KBM-7 (cell line): ENCODE results near the gene AFF1.
A peak's percentile ranks its signal among the peaks of the same experiment; 100 is the strongest.

Experiments used
- DNase-seq: peaks from one replicate; pipeline ENCODE4 v3.0.0-alpha.2; 2015
- in situ Hi-C: fragments of 300-500 bp; cut with MboI; formaldehyde crosslinking; loops from 2 replicates; pipeline ENCODE4 v1.14.3; 2020; ENCODE audit warnings: low sequenced_read_pairs, low pct_unique_long_range_greater_than_20kb, mixed read lengths

The AFF1 gene

DNA sequence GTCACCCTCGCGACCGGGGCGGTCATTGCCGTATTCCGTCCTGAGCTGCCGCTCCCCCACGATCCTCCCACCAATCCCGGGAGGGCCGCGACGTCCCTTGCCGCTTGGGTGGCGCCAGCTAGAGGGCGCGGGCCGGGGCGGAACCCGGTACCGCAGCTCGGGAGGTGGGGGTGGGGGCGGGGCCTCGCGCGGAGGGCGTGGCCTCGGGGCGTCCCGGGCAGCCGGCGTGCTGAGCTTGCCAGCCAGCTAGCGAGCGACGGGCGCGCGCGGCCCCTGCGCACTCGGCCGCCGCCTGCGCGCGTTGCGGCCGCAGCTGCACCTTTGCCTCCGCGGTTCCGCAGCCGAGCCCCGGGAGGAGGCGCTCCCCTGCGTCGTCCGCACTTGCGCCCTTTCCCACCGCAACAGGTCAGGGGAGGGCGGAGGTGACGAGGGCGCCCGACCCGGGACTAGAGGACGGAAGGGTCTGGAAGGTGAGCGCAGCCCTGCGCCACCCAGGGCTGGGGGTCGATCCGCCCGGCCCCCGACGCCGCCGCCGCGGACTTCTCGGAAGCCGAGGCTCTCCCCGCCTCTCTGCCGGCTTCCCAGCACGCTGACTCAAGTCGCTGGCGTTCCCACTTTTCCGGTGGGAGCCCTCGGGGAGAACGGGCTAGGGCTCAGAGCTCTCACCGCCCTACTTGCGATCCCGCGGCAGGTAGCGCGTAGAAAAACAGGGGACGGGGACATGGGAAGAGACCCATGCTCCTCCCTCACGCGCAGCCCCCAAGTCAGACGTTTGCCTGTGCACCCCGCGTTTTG, at the start of gene AFF1:
TSS of gene AFF1 (plus strand) at position 241 of the 795 bp plus-strand sequence. CDS start 13,523 bp downstream, outside the sequence.
- peak; percentile 88 for DNase-seq
- in situ Hi-C loops = loop anchor here (25.0 kb wide), 1 partner anchor 152 kb away; no protein-coding TSS in a partner anchor

DNA sequence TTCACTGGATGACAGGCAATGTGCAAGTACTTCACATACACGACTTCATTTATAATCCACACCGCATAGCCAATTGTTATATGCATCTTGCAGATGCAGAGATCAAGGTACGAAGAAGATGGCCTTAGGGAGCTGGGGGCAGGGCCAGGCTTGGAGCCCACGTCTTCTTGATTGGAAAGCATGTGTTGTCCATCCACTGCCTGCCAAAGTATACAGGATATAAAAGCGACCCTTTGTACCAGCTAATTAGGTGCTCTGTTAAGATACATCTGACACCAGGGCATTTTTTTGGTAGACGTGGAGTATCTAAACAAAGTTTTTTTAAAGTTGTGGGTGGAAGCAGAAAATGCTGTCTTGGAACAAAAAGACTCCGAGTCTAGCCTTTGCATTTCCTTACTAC, 44.0 kb upstream of the AFF1 start:
- in situ Hi-C loops = loop anchor here (25.0 kb wide), 1 partner anchor 378 kb away; no protein-coding TSS in a partner anchor
- DNase-seq = no peak

GRCh38 chr4:86891762-86892635, 42.8 kb upstream of the AFF1 start, which contains the start of gene C4orf36:
Gene C4orf36 (minus strand): TSS chr4:86892422. CDS start chr4:86891520, 902 bp downstream.
- DNase-seq = peak; percentile 80
- in situ Hi-C loops = loop anchor here (25.0 kb wide), 1 partner anchor 380 kb away; no protein-coding TSS in a partner anchor

- no peak for DNase-seq
- in situ Hi-C loops = loop anchor here (25.0 kb wide), 1 partner anchor 380 kb away; no protein-coding TSS in a partner anchor
Measured at GRCh38 chr4:86892636-86892960, 42.2 kb upstream of the AFF1 start.

DNA sequence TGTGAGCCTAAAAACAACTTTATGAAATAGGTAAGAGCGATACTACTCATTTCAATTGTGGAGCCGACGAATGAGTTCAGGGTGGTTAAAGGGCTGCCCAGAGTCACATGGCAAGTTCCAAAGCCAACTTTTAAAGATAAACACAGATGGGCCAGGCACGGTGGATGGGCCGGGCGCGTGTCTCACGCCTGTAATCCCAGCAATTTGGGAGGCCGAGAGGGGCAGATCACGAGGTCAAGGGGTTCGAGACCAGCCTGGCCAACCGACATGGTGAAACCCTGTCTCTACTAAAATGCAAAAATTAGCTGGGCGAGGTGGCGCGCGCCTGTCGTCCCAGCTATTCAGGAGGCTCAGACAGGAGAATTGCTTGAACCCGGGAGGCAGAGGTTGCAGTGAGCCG, 41.7 kb upstream of the AFF1 start:
- no peak for DNase-seq
- in situ Hi-C loops = loop anchor here (25.0 kb wide), 1 partner anchor 381 kb away; no protein-coding TSS in a partner anchor

DNA sequence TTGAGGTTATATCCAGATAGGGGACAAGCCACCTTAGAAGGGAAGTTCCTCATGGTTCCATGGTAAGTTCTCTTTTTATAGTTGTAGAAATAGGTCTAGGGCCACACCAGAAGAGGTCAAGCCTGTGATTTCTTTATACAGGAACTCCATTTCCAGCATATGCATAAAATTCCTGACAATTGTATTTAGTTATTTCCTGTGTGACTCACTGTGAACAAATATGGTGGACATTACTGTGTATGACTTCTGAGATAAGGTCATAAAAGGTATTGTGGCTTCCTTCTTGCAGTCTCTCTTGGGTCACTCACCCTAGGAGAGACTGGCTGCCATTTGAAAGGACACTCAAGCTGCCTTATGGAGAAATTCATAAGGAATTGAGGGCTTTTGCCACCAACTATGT, 40.4 kb upstream of the AFF1 start:
- no peak for DNase-seq
- in situ Hi-C loops = loop anchor here (25.0 kb wide), 1 partner anchor 382 kb away; no protein-coding TSS in a partner anchor

GRCh38 chr4:86895692-86896488, 38.9 kb upstream of the AFF1 start:
- in situ Hi-C loops = loop anchor here (25.0 kb wide), 1 partner anchor 384 kb away; no protein-coding TSS in a partner anchor
- DNase-seq = peak; percentile 79

- in situ Hi-C loops = loop anchor here (25.0 kb wide), 1 partner anchor 384 kb away; no protein-coding TSS in a partner anchor
- no peak for DNase-seq
Measured at GRCh38 chr4:86896596-86896995, 38.2 kb upstream of the AFF1 start.

GRCh38 chr4:86898562-86898961, 36.2 kb upstream of the AFF1 start:
- in situ Hi-C loops = loop anchor here (25.0 kb wide), 1 partner anchor 386 kb away; no protein-coding TSS in a partner anchor
- no peak for DNase-seq

GRCh38 chr4:86901864-86902263, 32.9 kb upstream of the AFF1 start:
- DNase-seq = no peak
- in situ Hi-C loops = loop anchor here (25.0 kb wide), 1 partner anchor 335 kb away; no protein-coding TSS in a partner anchor

GRCh38 chr4:86908251-86908657, 26.6 kb upstream of the AFF1 start:
- in situ Hi-C loops = loop anchor here (25.0 kb wide), 1 partner anchor 329 kb away; no protein-coding TSS in a partner anchor
- peak; percentile 75 for DNase-seq

DNA sequence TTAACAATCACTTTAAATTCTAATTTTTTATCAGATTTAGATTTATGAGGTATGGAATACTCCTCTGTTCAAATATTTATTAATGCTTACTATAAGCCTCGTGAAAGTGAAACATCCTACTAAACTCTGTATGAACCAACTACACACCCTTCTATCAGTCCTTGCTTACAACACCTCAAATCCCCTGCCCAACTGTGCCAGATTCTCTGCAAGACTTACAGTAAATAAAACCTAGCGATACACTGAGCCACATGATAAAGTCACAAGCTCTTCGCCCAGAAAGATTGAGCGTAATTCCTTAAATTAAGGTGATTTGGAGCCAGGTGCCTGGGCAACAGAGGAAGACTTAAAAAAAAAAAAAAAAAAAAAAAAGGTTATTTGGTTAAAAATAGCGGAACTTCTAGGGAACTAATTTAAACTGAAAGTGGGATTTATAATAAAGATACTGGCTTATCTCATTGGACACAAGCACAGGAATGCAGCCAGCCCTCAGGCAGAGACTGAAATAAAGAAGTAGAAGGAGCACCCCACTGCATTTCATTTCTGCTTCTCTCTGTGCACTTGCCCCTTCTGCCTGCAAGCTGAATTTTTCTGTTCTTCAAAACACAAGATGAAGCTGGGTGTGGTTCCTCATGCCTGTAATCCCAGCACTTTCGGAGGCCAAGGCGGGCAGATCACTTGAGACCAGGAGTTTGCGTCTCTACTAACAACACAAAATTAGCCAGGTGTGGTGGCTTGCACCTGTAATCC, 25.1 kb upstream of the AFF1 start:
- no peak for DNase-seq

GRCh38 chr4:86910369-86910768, 24.4 kb upstream of the AFF1 start:
- no peak for DNase-seq
- in situ Hi-C loops = loop anchor here (25.0 kb wide), 1 partner anchor 327 kb away; no protein-coding TSS in a partner anchor

More for the DNA sequence above, 25.1 kb upstream of the AFF1 start:
- in situ Hi-C loops = loop anchor here (25.0 kb wide), 1 partner anchor 328 kb away; no protein-coding TSS in a partner anchor

GRCh38 chr4:86910820-86911684, 23.8 kb upstream of the AFF1 start:
- DNase-seq = no peak
- in situ Hi-C loops = loop anchor here (25.0 kb wide), 1 partner anchor 326 kb away; no protein-coding TSS in a partner anchor

GRCh38 chr4:86916392-86916791, 18.4 kb upstream of the AFF1 start:
- no peak for DNase-seq
- in situ Hi-C loops = loop anchor here (25.0 kb wide), 1 partner anchor 321 kb away; no protein-coding TSS in a partner anchor

DNA sequence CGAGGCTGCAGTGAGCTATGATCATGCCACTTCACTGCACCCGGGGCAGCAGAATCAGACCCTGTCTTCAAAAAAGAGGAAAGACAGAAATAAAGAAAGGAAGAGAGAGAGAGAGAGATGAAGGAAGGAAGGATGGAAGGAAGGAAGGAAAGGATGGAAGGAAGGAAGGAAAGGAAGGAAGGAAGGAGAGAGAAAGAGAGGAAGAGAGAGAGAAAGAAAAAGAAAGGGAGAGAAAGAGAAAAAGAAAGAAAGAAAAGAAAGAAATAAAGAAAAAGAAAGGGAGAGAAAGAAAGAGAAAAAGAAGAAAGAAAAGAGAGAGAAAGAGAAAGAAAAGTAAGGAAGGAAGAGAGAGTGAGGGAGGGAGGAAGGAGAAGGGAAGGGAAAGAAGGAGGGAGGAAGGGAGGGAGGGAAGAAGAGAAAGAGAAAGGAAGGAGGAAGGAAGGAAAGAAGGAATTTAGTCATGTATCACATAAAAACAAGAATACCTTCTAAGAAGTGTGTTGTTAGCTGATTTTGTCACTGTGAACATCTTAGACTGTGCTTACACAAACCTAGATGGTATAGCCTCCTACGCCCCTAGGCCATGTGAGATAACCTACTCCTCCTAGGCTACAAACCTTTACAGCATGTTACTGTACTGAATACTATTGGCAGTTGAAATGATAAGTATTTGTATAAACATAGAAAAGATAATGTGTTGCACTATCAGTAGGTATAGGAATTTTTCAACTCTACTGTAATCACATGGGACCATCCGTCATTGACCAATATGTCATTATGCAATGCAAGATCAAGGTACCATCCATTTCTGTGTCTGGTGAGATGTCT, 17.4 kb upstream of the AFF1 start:
- in situ Hi-C loops = loop anchor here (25.0 kb wide), 1 partner anchor 320 kb away; no protein-coding TSS in a partner anchor
- no peak for DNase-seq
